ENCODE measurements around the gene MRGPRF. TPM values are rescaled to one million over a fixed set of nuclear protein-coding genes. Genes with fewer than 3 reads are reported as not detected.

The MRGPRF gene
- total and polyA plus RNA-seq, 11 donors = 1.6 to 13.1 (median 3.5) TPM

GRCh38 chr11:69037544-69037943 lies 24.5 kb upstream of the MRGPRF start:
- H3K4me1 ChIP-seq = peaks cover 0 to 23% (median 3%) of the 10 kb centered on the region in 12 donors
- TF ChIP-seq POLR2A (IDR thresholded peaks at IDR 0.05) = no peak
- TF ChIP-seq, protein P1, sequence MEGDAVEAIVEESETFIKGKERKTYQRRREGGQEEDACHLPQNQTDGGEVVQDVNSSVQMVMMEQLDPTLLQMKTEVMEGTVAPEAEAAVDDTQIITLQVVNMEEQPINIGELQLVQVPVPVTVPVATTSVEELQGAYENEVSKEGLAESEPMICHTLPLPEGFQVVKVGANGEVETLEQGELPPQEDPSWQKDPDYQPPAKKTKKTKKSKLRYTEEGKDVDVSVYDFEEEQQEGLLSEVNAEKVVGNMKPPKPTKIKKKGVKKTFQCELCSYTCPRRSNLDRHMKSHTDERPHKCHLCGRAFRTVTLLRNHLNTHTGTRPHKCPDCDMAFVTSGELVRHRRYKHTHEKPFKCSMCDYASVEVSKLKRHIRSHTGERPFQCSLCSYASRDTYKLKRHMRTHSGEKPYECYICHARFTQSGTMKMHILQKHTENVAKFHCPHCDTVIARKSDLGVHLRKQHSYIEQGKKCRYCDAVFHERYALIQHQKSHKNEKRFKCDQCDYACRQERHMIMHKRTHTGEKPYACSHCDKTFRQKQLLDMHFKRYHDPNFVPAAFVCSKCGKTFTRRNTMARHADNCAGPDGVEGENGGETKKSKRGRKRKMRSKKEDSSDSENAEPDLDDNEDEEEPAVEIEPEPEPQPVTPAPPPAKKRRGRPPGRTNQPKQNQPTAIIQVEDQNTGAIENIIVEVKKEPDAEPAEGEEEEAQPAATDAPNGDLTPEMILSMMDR (IDR thresholded peaks at IDR 0.05) = no peak
- intact Hi-C loops (cut with DNase I) = no loop called here
- no peaks in the 10 kb centered on the region for H3K27me3 ChIP-seq
- no peak overlapping the region for H3K4me3 ChIP-seq
- 87 to 88% (median 87%) methylated on average over 7 to 8 of the region's 8 CpGs for WGBS, 4 donors
- no peak for ATAC-seq
- no peaks in the 10 kb centered on the region for H3K36me3 ChIP-seq
- H3K27ac ChIP-seq = no peak overlapping the region
- H3K9me3 ChIP-seq = no peaks in the 10 kb centered on the region
- peak in 1 of 5 donors; percentile 7 for DNase-seq

DNA sequence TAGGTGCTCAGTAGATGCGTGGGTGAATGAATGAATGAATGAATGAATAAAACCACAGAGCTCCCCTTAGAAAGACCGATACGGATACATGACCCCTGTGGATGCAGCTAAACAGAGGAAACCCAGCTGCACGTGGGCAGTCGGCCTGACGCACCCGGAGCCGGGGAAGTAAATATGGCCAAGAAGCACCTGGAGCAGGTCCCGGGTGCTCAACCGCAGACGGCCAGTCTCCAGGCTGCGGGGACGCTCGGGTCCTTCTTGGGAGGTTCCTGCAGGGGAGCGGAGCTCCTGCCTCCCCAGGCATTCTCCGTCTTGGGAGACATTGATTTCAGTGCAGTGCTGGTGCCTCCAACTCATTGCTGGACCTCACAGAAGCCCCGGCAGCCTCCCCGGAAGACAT lies 24.0 kb upstream of the MRGPRF start:
- ATAC-seq = no peak
- Histone ChIP-seq H3K27me3 (no peaks in the 10 kb centered on the region), H3K27ac (peak overlapping the region in 1 of 12 donors; percentile 31), H3K9me3 (no peaks in the 10 kb centered on the region), H3K4me3 (no peak overlapping the region), H3K36me3 (no peaks in the 10 kb centered on the region), H3K4me1 (peaks cover 0 to 21% (median 3%) of the 10 kb centered on the region in 12 donors)
- TF ChIP-seq POLR2A (IDR thresholded peaks at IDR 0.05) = no peak
- TF ChIP-seq, protein P1 (IDR thresholded peaks at IDR 0.05) = no peak
- WGBS, 4 donors = 89 to 93% (median 90%) methylated on average over 17 to 18 of the region's 18 CpGs
- peak in 1 of 5 donors; percentile 37 for DNase-seq
- intact Hi-C loops (cut with DNase I) = no loop called here

DNA sequence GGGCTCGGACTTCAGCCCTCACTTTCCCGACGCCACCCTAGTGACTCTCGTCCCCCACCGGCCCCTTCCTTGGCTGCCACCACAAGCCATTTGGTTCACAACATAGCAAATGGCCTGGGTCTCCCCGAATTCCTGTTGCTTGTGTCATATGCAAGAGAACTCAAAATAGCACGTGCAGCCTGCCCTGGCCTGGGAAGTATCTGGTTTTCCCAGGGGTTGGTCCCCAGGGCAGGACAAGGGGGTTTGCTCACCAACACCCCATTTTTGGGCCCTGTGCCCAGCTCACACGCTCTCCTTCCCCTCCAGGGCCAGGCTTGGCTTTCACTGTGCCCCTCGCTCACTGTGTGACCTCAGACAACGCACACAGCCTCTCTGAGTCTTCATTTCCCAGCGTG lies 22.9 kb upstream of the MRGPRF start:
- ATAC-seq = peak in 2 of 4 donors; percentile 9 to 31
- TF ChIP-seq, protein P1 (IDR thresholded peaks at IDR 0.05) = no peak
- no peak for TF ChIP-seq POLR2A (IDR thresholded peaks at IDR 0.05)
- intact Hi-C loops (cut with DNase I) = no loop called here
- Histone ChIP-seq H3K36me3 (no peaks in the 10 kb centered on the region), H3K27ac (peak overlapping the region in 5 of 12 donors; percentile 43 to 67 (median 47)), H3K9me3 (no peaks in the 10 kb centered on the region), H3K4me1 (peaks cover 0 to 11% (median 1%) of the 10 kb centered on the region in 12 donors), H3K4me3 (no peak overlapping the region), H3K27me3 (no peaks in the 10 kb centered on the region)
- peak in 1 of 5 donors; percentile 58 for DNase-seq
- WGBS, 4 donors = 61 to 70% (median 66%) methylated on average over 11 of the region's 11 CpGs

DNA sequence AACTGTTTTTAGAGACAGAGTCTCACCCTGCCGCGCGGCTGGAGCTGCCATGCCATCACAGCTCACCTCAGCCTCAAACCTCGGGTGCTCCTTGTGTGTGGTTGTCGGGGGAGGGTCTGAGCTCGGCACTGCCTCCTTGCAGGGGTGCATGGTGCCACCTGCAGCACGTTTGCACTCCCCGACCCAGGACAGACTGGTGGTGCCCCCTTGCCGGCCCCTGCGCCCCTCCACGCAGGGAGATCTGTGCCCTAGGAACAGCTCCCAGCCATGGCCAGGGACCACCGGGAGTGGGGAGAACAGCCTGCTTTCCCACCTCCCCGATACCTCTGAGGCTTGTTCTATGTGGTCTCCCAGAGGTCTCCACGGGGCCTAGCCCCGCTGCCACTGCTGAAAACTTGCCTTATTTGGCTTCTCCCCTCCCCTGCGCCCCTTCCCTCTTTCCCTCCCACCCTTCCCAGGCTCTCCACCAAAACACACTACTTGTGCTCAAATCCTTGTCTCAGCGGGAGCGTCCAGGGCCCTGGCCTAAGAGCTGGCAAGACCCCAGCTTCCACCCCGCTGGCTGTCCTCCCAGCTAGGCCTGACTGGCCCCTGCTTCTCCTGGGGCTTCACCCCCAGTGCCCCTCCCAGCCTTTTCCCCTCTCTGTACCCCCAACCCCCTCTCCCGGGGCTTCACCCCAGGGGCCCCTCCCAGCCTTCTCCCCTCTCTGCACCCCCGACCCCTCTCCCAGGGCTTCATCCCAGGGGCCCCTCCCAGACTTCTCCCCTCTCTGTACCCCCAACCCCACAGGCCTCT lies 22.3 kb upstream of the MRGPRF start:
- ATAC-seq (peak in 2 of 4 donors; percentile 19 to 31), DNase-seq (peak in 1 of 5 donors; percentile 65)
- intact Hi-C loops (cut with DNase I) = no loop called here
- no peaks in the 10 kb centered on the region for H3K27me3 ChIP-seq
- H3K36me3 ChIP-seq = no peaks in the 10 kb centered on the region
- no peak for TF ChIP-seq POLR2A (IDR thresholded peaks at IDR 0.05)
- TF ChIP-seq, protein P1 (IDR thresholded peaks at IDR 0.05) = no peak
- 71 to 80% (median 73%) methylated on average over 20 to 21 of the region's 21 CpGs for WGBS, 4 donors
- peak overlapping the region in 5 of 12 donors; percentile 43 to 67 (median 47) for H3K27ac ChIP-seq
- no peaks in the 10 kb centered on the region for H3K9me3 ChIP-seq
- H3K4me3 ChIP-seq = no peak overlapping the region
- H3K4me1 ChIP-seq = peaks cover 0 to 11% (median 1%) of the 10 kb centered on the region in 12 donors
